GM10266 (cell line): ENCODE results near the gene CSGALNACT2.

ENCODE experiments used
- DNase-seq: peaks from one replicate; pipeline ENCODE4 v3.0.0; 2012; ENCODE audit errors: extremely low spot score
- TF ChIP-seq, protein P1 (sequence below): IDR thresholded peaks from 2 replicates; pipeline ENCODE4 v1.5.1; 2012; ENCODE audit warnings: mild to moderate bottlenecking, low read depth; ENCODE audit not compliant: control insufficient read depth, insufficient read depth; ENCODE audit errors: missing control alignments

CSGALNACT2 gene

DNA sequence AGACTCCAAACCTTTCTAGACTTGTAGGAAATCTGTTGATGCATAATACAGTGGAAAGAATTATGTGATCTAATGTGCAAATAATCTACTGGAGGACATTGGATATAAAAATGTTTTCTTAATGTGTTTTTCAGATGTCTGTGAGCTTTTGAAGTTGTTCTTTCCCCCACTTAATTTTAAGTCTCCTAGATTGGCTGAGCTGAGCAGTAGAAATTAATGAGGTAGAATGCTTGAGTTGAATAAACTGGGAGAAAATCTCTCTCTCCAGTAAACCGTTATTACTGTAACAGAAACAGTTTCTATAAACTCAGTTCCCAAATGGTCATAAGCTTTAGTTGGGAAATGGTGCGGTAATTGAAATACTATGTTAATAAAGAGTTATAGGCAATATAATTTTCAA, 15.7 kb downstream of the CSGALNACT2 start:
- DNase-seq = no peak
- TF ChIP-seq, protein P1, sequence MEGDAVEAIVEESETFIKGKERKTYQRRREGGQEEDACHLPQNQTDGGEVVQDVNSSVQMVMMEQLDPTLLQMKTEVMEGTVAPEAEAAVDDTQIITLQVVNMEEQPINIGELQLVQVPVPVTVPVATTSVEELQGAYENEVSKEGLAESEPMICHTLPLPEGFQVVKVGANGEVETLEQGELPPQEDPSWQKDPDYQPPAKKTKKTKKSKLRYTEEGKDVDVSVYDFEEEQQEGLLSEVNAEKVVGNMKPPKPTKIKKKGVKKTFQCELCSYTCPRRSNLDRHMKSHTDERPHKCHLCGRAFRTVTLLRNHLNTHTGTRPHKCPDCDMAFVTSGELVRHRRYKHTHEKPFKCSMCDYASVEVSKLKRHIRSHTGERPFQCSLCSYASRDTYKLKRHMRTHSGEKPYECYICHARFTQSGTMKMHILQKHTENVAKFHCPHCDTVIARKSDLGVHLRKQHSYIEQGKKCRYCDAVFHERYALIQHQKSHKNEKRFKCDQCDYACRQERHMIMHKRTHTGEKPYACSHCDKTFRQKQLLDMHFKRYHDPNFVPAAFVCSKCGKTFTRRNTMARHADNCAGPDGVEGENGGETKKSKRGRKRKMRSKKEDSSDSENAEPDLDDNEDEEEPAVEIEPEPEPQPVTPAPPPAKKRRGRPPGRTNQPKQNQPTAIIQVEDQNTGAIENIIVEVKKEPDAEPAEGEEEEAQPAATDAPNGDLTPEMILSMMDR = no peak

DNA sequence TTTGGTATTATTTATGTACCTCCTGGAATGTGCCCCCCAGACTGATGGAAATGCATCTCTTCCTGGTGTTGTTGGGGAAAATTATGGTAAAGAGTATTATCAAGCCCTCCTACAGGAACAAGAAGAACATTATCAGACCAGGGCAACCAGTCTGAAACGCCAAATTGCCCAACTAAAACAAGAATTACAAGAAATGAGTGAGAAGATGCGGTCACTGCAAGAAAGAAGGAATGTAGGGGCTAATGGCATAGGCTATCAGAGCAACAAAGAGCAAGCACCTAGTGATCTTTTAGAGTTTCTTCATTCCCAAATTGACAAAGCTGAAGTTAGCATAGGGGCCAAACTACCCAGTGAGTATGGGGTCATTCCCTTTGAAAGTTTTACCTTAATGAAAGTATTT, 17.0 kb downstream of the CSGALNACT2 start:
- DNase-seq = no peak
- TF ChIP-seq, protein P1 = no peak

GRCh38 chr10:43155741-43156140, 17.5 kb downstream of the CSGALNACT2 start:
- DNase-seq = no peak
- TF ChIP-seq, protein P1 = no peak

DNA sequence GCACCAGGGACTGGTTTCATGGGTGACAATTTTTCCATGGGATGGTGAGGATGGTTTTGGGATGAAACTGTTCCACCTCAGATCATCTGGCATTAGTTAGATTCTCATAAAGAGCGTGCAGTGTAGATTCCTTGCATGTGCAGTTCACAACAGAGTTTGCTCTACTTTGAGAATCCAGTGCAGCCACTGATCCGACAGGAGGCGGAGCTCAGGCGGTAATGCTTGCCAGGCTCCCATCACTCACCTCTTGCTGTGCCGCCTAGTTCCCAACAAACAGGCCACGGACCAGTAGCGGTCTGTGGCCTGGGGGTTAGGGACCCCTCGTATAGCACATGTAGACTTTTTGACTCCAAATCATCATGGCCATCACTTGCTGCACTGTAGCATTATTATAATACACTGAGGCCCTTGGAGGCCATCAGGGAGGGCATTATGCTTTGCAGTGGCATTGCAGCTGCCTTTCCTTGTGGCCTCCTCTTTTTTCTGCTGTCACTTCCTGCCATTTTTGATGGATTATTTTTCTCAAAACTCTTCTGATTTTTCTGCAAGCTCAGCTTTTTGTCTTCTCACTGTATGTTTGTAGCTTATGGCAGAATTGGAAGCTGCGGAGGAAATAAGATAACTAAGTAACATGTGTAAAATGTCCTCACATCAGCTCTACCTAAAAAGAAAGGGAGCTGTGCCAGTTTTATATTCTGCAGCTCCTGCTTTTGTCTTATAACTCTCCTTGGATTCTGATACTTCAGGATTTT, 18.5 kb downstream of the CSGALNACT2 start:
- DNase-seq = no peak
- TF ChIP-seq, protein P1 = no peak

DNA sequence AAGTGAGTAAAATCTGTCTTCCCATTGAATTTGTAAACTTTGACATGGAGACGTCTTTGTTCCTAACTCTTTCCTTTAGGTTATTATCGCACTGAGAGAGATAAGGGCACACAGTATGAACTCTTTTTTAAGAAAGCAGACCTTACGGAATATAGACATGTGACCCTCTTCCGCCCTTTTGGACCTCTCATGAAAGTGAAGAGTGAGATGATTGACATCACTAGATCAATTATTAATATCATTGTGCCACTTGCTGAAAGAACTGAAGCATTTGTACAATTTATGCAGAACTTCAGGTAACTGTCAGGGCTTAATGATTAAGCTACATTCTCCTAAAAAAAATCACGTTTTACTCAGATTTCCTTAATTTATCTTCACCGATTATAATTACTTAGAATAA, 20.4 kb downstream of the CSGALNACT2 start:
- TF ChIP-seq, protein P1 = no peak
- DNase-seq = no peak

DNA sequence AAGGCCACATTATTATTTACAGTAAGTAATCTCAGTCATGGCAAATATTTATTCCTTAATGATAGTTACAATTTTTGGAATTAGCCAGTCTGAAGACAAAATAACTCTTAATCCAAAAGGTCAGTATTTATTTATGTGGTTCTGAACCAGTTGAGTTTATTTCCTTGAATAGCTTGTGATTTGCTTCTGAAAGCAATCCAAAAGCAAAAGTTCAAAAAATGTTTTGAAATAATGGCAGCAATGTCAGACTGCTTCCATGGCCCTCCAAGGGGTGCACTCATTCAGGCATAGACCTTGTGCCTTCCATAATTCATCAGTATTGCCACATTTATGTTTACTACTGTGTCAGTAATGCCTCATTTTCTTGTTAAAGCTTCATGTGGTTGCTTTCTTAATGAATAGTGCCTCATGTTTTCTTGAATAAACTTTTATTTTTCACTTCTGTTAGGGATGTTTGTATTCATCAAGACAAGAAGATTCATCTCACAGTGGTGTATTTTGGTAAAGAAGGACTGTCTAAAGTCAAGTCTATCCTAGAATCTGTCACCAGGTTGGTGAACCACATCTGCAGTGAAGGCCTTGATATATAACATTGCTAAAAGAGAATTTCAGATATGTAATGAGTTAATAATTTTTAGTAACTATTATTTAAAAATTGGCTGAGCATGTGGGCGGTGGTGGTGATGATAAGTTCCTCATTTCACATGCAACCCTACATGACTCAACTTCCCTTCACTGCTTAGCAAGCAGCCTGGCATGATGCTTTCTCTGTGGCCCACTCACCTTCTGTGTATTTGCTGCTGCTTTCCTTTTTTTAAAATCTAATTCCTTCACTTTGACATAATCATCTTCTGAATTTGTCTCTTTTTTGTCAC, 22.0 kb downstream of the CSGALNACT2 start:
- TF ChIP-seq, protein P1 = no peak
- no peak for DNase-seq

DNA sequence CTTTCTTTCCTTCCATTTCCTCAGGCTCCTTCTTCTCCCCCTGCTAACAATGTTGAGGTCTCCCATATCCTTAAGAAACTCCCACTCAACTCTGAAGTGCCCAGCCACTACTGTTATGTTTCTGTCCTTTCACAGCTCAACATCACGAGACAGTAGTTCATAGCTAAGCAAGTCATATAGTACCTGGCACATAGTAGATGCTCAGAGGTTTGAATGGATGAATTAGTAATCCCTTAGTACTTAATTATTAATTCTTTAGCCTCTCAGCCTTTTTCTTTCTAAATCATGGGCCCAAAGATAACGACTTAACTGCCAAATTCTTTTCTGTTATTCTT, 22.6 kb downstream of the CSGALNACT2 start:
- no peak for DNase-seq
- TF ChIP-seq, protein P1 = no peak
